H1 (cell line): ENCODE measurements around the gene PRKAG1.

ENCODE experiments used
- EZH2 ChIP-seq: fragments of 200-600 bp; sonication (generic); IDR thresholded peaks from 2 replicates; pipeline ENCODE4 v1.7.1; 2012; ENCODE audit warnings: low read depth, mild to moderate bottlenecking, moderate library complexity, low read length, inconsistent platforms; ENCODE audit not compliant: severe bottlenecking
- GTF2F1 ChIP-seq: IDR thresholded peaks from 2 replicates; pipeline ENCODE4 v1.6.1; 2012; ENCODE audit warnings: low read depth, low read length, improper control_type of control experiment, borderline replicate concordance
- HDAC2 ChIP-seq, 2 experiments: fragments of 300-600 bp in 1 of 2; sonication (generic) in 1 of 2; IDR thresholded peaks; 2 replicates each; pipeline ENCODE4 v1.6.1; 2011 to 2012; ENCODE audit warnings: low read depth in 2 of 2, low read length in 2 of 2, mild to moderate bottlenecking in 2 of 2, moderate library complexity in 2 of 2, borderline replicate concordance in 1 of 2, inconsistent platforms in 1 of 2
- HDAC6 ChIP-seq: IDR thresholded peaks from one replicate; pipeline ENCODE4 v1.7.1; 2012; ENCODE audit warnings: low read depth, mild to moderate bottlenecking, inconsistent platforms, low read length, moderate library complexity
- JUN ChIP-seq: IDR thresholded peaks from 2 replicates; pipeline ENCODE4 v1.6.1; 2011; ENCODE audit warnings: low read depth, mild to moderate bottlenecking, improper control_type of control experiment, low read length
- NRF1 ChIP-seq: IDR thresholded peaks from 2 replicates; pipeline ENCODE4 v1.6.1; 2011; ENCODE audit warnings: mild to moderate bottlenecking, low read depth, low read length, improper control_type of control experiment
- POLR2A ChIP-seq, 2 experiments: IDR thresholded peaks; 1 replicate in 1 of 2; 2 replicates in 1 of 2; pipeline ENCODE4 v1.6.1; 2011; ENCODE audit warnings: low read depth in 2 of 2, low read length in 2 of 2, mild to moderate bottlenecking in 2 of 2; ENCODE audit errors: control extremely low read depth in 1 of 2
- RAD21 ChIP-seq, 2 experiments: IDR thresholded peaks in 1 of 2; conservative IDR thresholded peaks in 1 of 2; 2 replicates each; pipeline ENCODE4 v1.6.1; 2011; ENCODE audit warnings: low read depth in 2 of 2, low read length in 2 of 2, improper control_type of control experiment in 1 of 2, inconsistent platforms in 1 of 2, mild to moderate bottlenecking in 1 of 2, moderate library complexity in 1 of 2
- RBBP5 ChIP-seq: IDR thresholded peaks from 2 replicates; pipeline ENCODE4 v1.7.1; 2012; ENCODE audit warnings: low read depth, mild to moderate bottlenecking, inconsistent platforms, low read length, moderate library complexity, borderline replicate concordance
- TEAD4 ChIP-seq: IDR thresholded peaks from 2 replicates; pipeline ENCODE4 v1.6.1; 2012; ENCODE audit warnings: low read depth, low read length, inconsistent platforms, mixed read lengths
- YY1 ChIP-seq: IDR thresholded peaks from 2 replicates; pipeline ENCODE4 v1.6.1; 2011; ENCODE audit warnings: low read depth, mild to moderate bottlenecking, low read length
- ZNF274 ChIP-seq: IDR thresholded peaks from 2 replicates; pipeline ENCODE4 v1.7.0; 2012; ENCODE audit warnings: low read length, borderline replicate concordance; ENCODE audit errors: extremely low read depth
- TF ChIP-seq, protein P1 (sequence below), 3 experiments: IDR thresholded peaks; 1 replicate in 2 of 3; 2 replicates in 1 of 3; pipeline versions ENCODE4 v1.5.1 to v1.6.1; 2011; ENCODE audit warnings: low read length in 3 of 3, mild to moderate bottlenecking in 3 of 3, inconsistent platforms in 2 of 3, low read depth in 1 of 3, moderate library complexity in 1 of 3; ENCODE audit not compliant: insufficient read depth in 1 of 3; ENCODE audit errors: control extremely low read depth in 1 of 3

DNA sequence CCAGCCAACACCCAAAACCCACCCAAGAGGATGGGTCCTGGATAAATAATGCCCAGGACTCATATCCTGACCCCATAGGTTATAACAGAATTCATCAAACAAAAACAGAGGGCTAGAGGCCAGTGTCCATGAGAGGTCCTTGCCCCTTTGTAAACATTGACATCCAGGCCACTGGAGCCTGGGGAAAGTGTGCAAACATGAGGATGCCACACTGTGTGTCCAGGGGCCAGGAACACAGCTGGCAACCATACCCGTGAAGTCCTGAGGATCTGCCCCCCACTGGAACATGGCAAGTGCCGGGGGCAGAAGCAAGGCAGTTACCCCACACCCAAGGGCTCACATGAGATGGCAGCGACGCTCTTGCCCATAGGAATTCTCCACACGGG lies 46.2 kb upstream of the PRKAG1 start:
- no peak for TF ChIP-seq RBBP5
- no peak for TF ChIP-seq GTF2F1
- no peak for TF ChIP-seq POLR2A (IDR thresholded peaks at IDR 0.05; ENCODE audit: control extremely low read depth in 1 of 2, low read depth in 2 of 2, low read length in 2 of 2)
- TF ChIP-seq ZNF274 = no peak
- TF ChIP-seq HDAC6 = no peak
- TF ChIP-seq, protein P1, sequence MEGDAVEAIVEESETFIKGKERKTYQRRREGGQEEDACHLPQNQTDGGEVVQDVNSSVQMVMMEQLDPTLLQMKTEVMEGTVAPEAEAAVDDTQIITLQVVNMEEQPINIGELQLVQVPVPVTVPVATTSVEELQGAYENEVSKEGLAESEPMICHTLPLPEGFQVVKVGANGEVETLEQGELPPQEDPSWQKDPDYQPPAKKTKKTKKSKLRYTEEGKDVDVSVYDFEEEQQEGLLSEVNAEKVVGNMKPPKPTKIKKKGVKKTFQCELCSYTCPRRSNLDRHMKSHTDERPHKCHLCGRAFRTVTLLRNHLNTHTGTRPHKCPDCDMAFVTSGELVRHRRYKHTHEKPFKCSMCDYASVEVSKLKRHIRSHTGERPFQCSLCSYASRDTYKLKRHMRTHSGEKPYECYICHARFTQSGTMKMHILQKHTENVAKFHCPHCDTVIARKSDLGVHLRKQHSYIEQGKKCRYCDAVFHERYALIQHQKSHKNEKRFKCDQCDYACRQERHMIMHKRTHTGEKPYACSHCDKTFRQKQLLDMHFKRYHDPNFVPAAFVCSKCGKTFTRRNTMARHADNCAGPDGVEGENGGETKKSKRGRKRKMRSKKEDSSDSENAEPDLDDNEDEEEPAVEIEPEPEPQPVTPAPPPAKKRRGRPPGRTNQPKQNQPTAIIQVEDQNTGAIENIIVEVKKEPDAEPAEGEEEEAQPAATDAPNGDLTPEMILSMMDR (IDR thresholded peaks at IDR 0.05; ENCODE audit: control extremely low read depth in 1 of 3, insufficient read depth in 1 of 3, low read depth in 1 of 3, low read length in 3 of 3) = no peak
- no peak for TF ChIP-seq RAD21 (IDR thresholded peaks at IDR 0.05 in 1 of 2, conservative IDR thresholded peaks at IDR 0.05 in 1 of 2; ENCODE audit: low read depth in 2 of 2, low read length in 2 of 2)
- TF ChIP-seq HDAC2 (IDR thresholded peaks at IDR 0.05; ENCODE audit: borderline replicate concordance in 1 of 2, low read depth in 2 of 2, low read length in 2 of 2) = no peak
- TF ChIP-seq NRF1 = no peak
- TF ChIP-seq EZH2 = no peak
- TF ChIP-seq YY1 = no peak
- TF ChIP-seq TEAD4 = no peak
- TF ChIP-seq JUN = no peak
